WERI-Rb-1 (cell line): Measurements from ENCODE around the gene SERPINA9.

ENCODE experiments used
- DNase-seq: peaks from one replicate; pipeline ENCODE4 v3.0.0-alpha.2; 2020
- H3K27ac ChIP-seq: fragments of 250-450 bp; sonication (Bioruptor Pico); 2 replicates; pipeline ENCODE4 v1.5.1; 2020; ENCODE audit warnings: mild to moderate bottlenecking, moderate library complexity
- H3K27me3 ChIP-seq: fragments of 250-450 bp; sonication (Bioruptor Pico); 2 replicates; pipeline ENCODE4 v1.5.1; 2021; ENCODE audit warnings: mild to moderate bottlenecking, low read depth, moderate library complexity; ENCODE audit not compliant: insufficient read depth, severe bottlenecking
- H3K36me3 ChIP-seq: fragments of 250-450 bp; sonication (Bioruptor Pico); 2 replicates; pipeline ENCODE4 v1.5.1; 2020; ENCODE audit warnings: mild to moderate bottlenecking, moderate library complexity
- H3K4me3 ChIP-seq: 2 replicates; pipeline ENCODE4 v1.5.1; 2011; ENCODE audit warnings: low read depth, mild to moderate bottlenecking, control low read depth, low read length
- H3K9me3 ChIP-seq: fragments of 250-450 bp; sonication (Bioruptor Pico); 2 replicates; pipeline ENCODE4 v1.5.1; 2021; ENCODE audit warnings: mild to moderate bottlenecking, moderate library complexity; ENCODE audit not compliant: severe bottlenecking
- TF ChIP-seq, protein P1 (sequence below): IDR thresholded peaks from 2 replicates; pipeline ENCODE4 v1.5.1; 2011; ENCODE audit warnings: low read depth, mild to moderate bottlenecking, control low read depth, inconsistent platforms, low read length

SERPINA9 gene

DNA sequence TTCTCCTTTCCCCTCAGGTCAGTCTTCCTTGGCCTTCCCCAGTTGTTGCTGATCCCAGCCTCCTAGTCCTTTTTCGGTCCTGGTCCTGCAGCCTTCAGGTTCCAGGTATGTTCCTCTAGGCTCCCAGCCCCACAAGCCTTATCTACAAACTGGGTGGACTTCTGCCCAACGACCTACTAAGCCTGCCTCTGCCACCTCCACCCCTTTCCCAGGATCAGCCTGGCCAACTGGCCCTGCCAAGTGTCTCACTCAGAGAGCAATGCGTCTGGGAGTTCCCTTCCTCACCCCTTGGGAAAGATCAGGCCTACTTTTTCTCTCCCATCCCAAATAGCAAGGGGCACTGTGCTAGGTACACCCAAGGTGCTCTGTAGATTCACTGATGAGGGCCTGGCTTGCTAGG is 33.4 kb upstream of the SERPINA9 start, which contains the start of gene SERPINA12:
Gene SERPINA12 (minus strand): TSS at position 114 of the 400 bp plus-strand sequence. CDS start 11,072 bp downstream, outside the sequence.
- Histone ChIP-seq H3K36me3 (no peaks in the 10 kb centered on the region), H3K27me3 (peaks cover 88% of the 10 kb centered on the region), H3K4me3 (no peak within 1 kb of the TSS), H3K9me3 (no peaks in the 10 kb centered on the region), H3K27ac (no peak within 1 kb of the TSS)
- TF ChIP-seq, protein P1, sequence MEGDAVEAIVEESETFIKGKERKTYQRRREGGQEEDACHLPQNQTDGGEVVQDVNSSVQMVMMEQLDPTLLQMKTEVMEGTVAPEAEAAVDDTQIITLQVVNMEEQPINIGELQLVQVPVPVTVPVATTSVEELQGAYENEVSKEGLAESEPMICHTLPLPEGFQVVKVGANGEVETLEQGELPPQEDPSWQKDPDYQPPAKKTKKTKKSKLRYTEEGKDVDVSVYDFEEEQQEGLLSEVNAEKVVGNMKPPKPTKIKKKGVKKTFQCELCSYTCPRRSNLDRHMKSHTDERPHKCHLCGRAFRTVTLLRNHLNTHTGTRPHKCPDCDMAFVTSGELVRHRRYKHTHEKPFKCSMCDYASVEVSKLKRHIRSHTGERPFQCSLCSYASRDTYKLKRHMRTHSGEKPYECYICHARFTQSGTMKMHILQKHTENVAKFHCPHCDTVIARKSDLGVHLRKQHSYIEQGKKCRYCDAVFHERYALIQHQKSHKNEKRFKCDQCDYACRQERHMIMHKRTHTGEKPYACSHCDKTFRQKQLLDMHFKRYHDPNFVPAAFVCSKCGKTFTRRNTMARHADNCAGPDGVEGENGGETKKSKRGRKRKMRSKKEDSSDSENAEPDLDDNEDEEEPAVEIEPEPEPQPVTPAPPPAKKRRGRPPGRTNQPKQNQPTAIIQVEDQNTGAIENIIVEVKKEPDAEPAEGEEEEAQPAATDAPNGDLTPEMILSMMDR: no peak
- no peak for DNase-seq

DNA sequence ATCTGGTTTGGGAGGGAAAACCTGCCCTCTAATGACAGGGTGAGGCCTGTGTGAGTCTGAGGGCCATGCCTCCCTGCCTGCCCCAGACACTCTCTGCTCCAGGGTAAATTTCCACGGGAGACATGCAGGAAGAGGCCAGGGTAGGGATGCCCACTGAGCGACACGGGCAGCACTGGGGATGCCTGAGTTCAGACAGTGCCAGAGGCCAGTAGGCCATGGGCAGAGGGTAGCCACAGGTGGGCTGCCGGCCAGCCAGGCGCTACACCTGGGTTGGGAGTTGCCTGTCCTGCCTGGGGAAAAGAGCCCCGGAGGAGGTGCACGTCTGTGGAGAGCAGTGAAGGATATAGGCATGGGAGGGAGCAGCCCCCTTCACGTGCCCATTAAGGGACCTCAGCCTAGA is 29.6 kb upstream of the SERPINA9 start:
- Histone ChIP-seq H3K4me3 (no peak overlapping the region), H3K36me3 (no peaks in the 10 kb centered on the region), H3K27me3 (peaks cover 83% of the 10 kb centered on the region), H3K9me3 (no peaks in the 10 kb centered on the region), H3K27ac (no peak overlapping the region)
- no peak for DNase-seq
- TF ChIP-seq, protein P1: no peak

DNA sequence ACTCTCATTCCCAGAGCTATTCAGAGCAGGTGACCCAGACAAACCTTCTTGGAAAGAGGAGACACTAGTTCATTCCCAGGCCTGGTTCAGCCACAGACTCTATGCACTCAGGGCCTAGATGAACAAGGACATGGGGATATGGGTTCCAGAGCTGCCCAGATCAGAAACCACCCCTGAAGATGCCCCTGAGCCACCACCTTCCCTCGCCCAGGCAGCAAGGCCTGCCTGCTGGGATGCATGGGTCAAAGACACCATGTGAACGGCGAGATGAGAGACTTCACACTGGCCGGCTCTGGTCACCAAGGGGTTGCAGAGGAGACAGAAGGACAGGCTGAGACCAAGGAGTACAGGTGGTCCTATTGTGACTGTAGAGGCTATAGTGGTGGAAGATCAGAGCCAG is 29.2 kb upstream of the SERPINA9 start:
- Histone ChIP-seq H3K27me3 (peaks cover 83% of the 10 kb centered on the region), H3K9me3 (no peaks in the 10 kb centered on the region), H3K36me3 (no peaks in the 10 kb centered on the region), H3K4me3 (no peak overlapping the region), H3K27ac (no peak overlapping the region)
- DNase-seq: no peak
- TF ChIP-seq, protein P1: no peak

- Histone ChIP-seq H3K4me3 (no peak overlapping the region), H3K27me3 (peaks cover 82% of the 10 kb centered on the region), H3K36me3 (no peaks in the 10 kb centered on the region), H3K27ac (no peak overlapping the region), H3K9me3 (no peaks in the 10 kb centered on the region)
- TF ChIP-seq, protein P1: no peak
- no peak for DNase-seq
Observed at GRCh38 chr14:94501588-94502516, 25.9 kb upstream of the SERPINA9 start.

- DNase-seq: no peak
- TF ChIP-seq, protein P1: no peak
Observed at GRCh38 chr14:94500264-94500663, 24.3 kb upstream of the SERPINA9 start.

More at GRCh38 chr14:94500264-94500663, 24.3 kb upstream of the SERPINA9 start:
- H3K9me3 ChIP-seq: no peaks in the 10 kb centered on the region
- H3K27ac ChIP-seq: no peak overlapping the region
- no peak overlapping the region for H3K4me3 ChIP-seq
- H3K36me3 ChIP-seq: no peaks in the 10 kb centered on the region
- peaks cover 81% of the 10 kb centered on the region for H3K27me3 ChIP-seq
